GM12892 (cell line): ENCODE data around the gene EEPD1.

ENCODE experiments used
- POLR2A ChIP-seq: IDR thresholded peaks from 2 replicates; pipeline ENCODE4 v1.6.1; 2011; ENCODE audit warnings: low read depth, low read length, control low read depth
- POLR2AphosphoS5 ChIP-seq: IDR thresholded peaks from 2 replicates; pipeline ENCODE4 v1.6.1; 2011; ENCODE audit warnings: low read depth, low read length, control low read depth
- TAF1 ChIP-seq: IDR thresholded peaks from 2 replicates; pipeline ENCODE4 v1.6.1; 2011; ENCODE audit warnings: low read depth, mild to moderate bottlenecking, control low read depth, low read length, borderline replicate concordance

DNA sequence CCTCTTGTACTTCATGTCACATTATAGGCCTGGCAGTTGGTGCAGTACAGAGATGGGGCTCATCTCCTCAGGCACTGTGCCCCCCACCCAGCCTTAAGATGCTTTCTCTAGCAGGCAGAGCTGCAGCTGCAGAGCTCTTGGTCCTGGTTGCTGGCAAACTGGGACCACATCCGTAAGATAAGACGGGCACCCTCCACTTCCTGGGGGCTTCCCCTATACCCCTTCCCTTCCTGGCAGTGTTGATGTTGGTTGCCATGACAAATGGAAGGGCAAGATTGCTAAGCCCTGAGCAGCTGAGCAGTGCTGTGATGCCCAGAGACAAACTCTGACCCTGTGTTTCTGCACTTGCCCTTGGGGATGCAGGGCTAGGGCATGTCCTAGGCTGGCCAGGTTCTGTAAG, 133.2 kb downstream of the EEPD1 start:
- TF ChIP-seq POLR2A (no peak), TAF1 (no peak), POLR2AphosphoS5 (no peak)
